MM.1S (cell line): ENCODE measurements around the gene LMOD1.

Experiments used
- DNase-seq: peaks from one replicate; pipeline ENCODE4 v3.0.0-alpha.2; 2015
- H2AFZ ChIP-seq: fragments of 300-600 bp; sonication (generic); 2 replicates; pipeline ENCODE4 v1.6.0; 2016; ENCODE audit warnings: antibody characterized with exemption, low read length
- H3F3A ChIP-seq: fragments of 300-600 bp; sonication (generic); 2 replicates; pipeline ENCODE4 v1.6.1; 2016; ENCODE audit warnings: mild to moderate bottlenecking, antibody characterized with exemption, low read length, moderate library complexity, mixed read lengths; ENCODE audit not compliant: insufficient read depth
- H3K27ac ChIP-seq: fragments of 300-600 bp; sonication (generic); 2 replicates; pipeline ENCODE4 v1.5.1; 2016; ENCODE audit warnings: mild to moderate bottlenecking, low read length
- H3K27me3 ChIP-seq: fragments of 300-600 bp; sonication (generic); replicated peaks from 2 replicates; pipeline ENCODE4 v1.6.0; 2016; ENCODE audit warnings: low read length; ENCODE audit not compliant: insufficient read depth
- H3K36me3 ChIP-seq: fragments of 300-600 bp; sonication (generic); replicated peaks from 2 replicates; pipeline ENCODE4 v1.6.1; 2016; ENCODE audit warnings: mild to moderate bottlenecking, low read length, mixed read lengths; ENCODE audit not compliant: insufficient read depth
- H3K4me1 ChIP-seq: fragments of 300-600 bp; sonication (generic); 2 replicates; pipeline ENCODE4 v1.6.1; 2016; ENCODE audit warnings: low read length, mixed read lengths
- H3K4me2 ChIP-seq: fragments of 300-600 bp; sonication (generic); 2 replicates; pipeline ENCODE4 v1.6.0; 2016; ENCODE audit warnings: low read depth, low read length
- H3K4me3 ChIP-seq: fragments of 300-600 bp; sonication (generic); 2 replicates; pipeline ENCODE4 v1.5.1; 2016; ENCODE audit warnings: low read length, mixed read lengths
- H3K79me2 ChIP-seq: fragments of 300-600 bp; sonication (generic); 2 replicates; pipeline ENCODE4 v1.6.1; 2016; ENCODE audit warnings: mixed run types, low read length, mixed read lengths
- H3K9ac ChIP-seq: fragments of 300-600 bp; sonication (generic); 2 replicates; pipeline ENCODE4 v1.6.1; 2016; ENCODE audit warnings: low read length, mixed read lengths
- H3K9me2 ChIP-seq: fragments of 300-600 bp; sonication (generic); replicated peaks from 2 replicates; pipeline ENCODE4 v1.6.1; 2016; ENCODE audit warnings: mild to moderate bottlenecking, low read length, mixed read lengths; ENCODE audit not compliant: insufficient read depth
- H3K9me3 ChIP-seq: fragments of 300-600 bp; sonication (generic); replicated peaks from 2 replicates; pipeline ENCODE4 v1.6.1; 2016; ENCODE audit warnings: mild to moderate bottlenecking, low read length, mixed read lengths; ENCODE audit not compliant: insufficient read depth
- H4K20me1 ChIP-seq: fragments of 300-600 bp; sonication (generic); 2 replicates; pipeline ENCODE4 v1.6.1; 2016; ENCODE audit warnings: mild to moderate bottlenecking, low read length, moderate library complexity, mixed read lengths; ENCODE audit not compliant: insufficient read depth
- EZH2 ChIP-seq: fragments of 300-600 bp; sonication (generic); optimal IDR thresholded peaks from 2 replicates; pipeline ENCODE3; 2017; ENCODE audit warnings: low read depth, mild to moderate bottlenecking, antibody characterized with exemption, low read length, mixed read lengths
- EZH2phosphoT487 ChIP-seq: fragments of 300-600 bp; sonication (generic); IDR thresholded peaks from 2 replicates; pipeline ENCODE4 v1.6.1; 2018; ENCODE audit warnings: antibody characterized with exemption, low read length
- TF ChIP-seq, protein P1 (sequence below): fragments of 300-600 bp; sonication (generic); IDR thresholded peaks from 2 replicates; pipeline ENCODE4 v1.5.1; 2016; ENCODE audit warnings: antibody characterized with exemption, low read length, mixed read lengths

The LMOD1 gene

DNA sequence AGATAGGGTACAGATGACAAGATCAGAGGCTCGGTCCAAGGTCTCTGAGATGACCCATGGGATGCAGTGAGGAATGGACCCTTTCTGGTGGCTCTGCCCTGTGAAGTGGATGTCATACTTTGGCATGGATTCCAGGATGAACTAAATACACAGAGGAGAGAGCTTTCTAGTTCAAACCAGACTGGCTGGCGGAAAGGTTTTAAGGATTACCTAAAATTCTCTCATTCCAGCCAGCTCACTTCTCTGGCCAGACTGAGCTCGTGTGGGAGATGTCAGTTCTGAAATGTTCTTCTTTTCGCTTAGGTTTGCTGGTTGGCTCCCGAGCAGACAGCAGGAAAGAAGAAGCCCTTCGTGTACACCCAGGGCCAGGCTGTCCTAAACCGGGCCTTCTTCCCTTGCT lies 42.3 kb upstream of the LMOD1 start:
- Histone ChIP-seq H3K27me3 (no peaks in the 10 kb centered on the region), H3K4me3 (no peak overlapping the region), H3K4me2 (no peak overlapping the region), H3K9me2 (no peaks in the 10 kb centered on the region), H3K9ac (no peak overlapping the region), H2AFZ (no peak overlapping the region), H3K36me3 (no peaks in the 10 kb centered on the region), H3K79me2 (peaks cover 32% of the 10 kb centered on the region), H3K27ac (no peak overlapping the region), H3K9me3 (no peaks in the 10 kb centered on the region), H3F3A (peaks cover under 1% of the 10 kb centered on the region; the same call in 1 of the 2 replicates), H4K20me1 (no peaks in the 10 kb centered on the region), H3K4me1 (peaks cover 3% of the 10 kb centered on the region; the same call in 1 of the 2 replicates)
- TF ChIP-seq EZH2phosphoT487 (no peak), EZH2 (no peak)
- TF ChIP-seq, protein P1, sequence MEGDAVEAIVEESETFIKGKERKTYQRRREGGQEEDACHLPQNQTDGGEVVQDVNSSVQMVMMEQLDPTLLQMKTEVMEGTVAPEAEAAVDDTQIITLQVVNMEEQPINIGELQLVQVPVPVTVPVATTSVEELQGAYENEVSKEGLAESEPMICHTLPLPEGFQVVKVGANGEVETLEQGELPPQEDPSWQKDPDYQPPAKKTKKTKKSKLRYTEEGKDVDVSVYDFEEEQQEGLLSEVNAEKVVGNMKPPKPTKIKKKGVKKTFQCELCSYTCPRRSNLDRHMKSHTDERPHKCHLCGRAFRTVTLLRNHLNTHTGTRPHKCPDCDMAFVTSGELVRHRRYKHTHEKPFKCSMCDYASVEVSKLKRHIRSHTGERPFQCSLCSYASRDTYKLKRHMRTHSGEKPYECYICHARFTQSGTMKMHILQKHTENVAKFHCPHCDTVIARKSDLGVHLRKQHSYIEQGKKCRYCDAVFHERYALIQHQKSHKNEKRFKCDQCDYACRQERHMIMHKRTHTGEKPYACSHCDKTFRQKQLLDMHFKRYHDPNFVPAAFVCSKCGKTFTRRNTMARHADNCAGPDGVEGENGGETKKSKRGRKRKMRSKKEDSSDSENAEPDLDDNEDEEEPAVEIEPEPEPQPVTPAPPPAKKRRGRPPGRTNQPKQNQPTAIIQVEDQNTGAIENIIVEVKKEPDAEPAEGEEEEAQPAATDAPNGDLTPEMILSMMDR, result no peak
- no peak for DNase-seq

DNA sequence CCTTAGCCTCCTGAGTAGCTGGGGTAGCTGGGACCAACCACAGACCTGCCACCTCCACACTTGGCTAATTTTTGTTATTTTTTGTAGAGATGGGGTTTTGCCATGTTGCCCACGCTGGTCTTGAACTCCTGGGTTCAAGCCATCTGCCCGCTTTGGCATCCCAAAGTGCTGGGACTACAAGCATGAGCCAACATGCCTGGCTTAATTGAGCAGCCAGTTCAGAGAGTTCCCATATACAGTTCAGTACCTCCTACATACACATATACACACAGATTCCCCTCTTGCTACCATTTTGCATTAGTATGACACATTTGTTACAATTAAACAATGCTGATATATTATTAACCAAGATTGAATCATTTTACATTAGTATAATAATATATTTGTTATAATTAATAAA lies 39.0 kb upstream of the LMOD1 start:
- no peak overlapping the region for H3K4me2 ChIP-seq
- H3K4me3 ChIP-seq, result no peak overlapping the region
- H3K27me3 ChIP-seq, result no peaks in the 10 kb centered on the region
- TF ChIP-seq, protein P1, result no peak
- TF ChIP-seq EZH2 (no peak), EZH2phosphoT487 (no peak)
- no peak overlapping the region for H3K9ac ChIP-seq
- DNase-seq, result no peak
- H4K20me1 ChIP-seq, result no peaks in the 10 kb centered on the region
- no peaks in the 10 kb centered on the region for H3K36me3 ChIP-seq
- H3F3A ChIP-seq, result peaks cover 3% of the 10 kb centered on the region; the same call in 1 of the 2 replicates
- H3K27ac ChIP-seq, result no peak overlapping the region
- H3K79me2 ChIP-seq, result peaks cover 39% of the 10 kb centered on the region
- no peak overlapping the region for H2AFZ ChIP-seq
- no peaks in the 10 kb centered on the region for H3K9me2 ChIP-seq
- no peaks in the 10 kb centered on the region for H3K9me3 ChIP-seq
- H3K4me1 ChIP-seq, result peaks cover 9% of the 10 kb centered on the region

DNA sequence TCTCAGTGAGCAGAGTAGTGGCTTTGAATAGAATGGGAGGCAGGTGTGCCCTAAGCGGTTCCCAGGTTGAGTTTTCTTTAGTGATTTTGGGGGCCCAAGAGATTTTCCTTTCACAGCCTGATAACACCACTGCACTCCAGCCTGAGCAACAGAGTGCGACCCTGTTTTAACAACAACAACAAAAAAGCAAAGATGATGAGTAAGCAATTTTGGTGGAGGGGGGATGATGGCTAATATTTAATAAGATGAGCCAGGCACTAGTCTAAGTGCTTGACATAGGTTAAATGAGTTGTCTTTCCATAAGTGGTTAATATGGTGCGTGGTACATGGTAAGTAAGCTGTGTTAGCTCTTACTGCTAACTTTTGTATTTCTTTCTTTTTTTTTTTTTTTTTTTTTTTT lies 38.1 kb upstream of the LMOD1 start:
- Histone ChIP-seq H4K20me1 (no peaks in the 10 kb centered on the region), H3K9ac (no peak overlapping the region), H3K36me3 (no peaks in the 10 kb centered on the region), H3K27ac (no peak overlapping the region), H3K27me3 (no peaks in the 10 kb centered on the region), H3F3A (peaks cover 3% of the 10 kb centered on the region; the same call in 1 of the 2 replicates), H3K4me2 (peak overlapping the region; percentile 52; the same call in 1 of the 2 replicates), H3K79me2 (peaks cover 39% of the 10 kb centered on the region), H3K4me1 (peaks cover 9% of the 10 kb centered on the region), H3K9me3 (no peaks in the 10 kb centered on the region), H3K4me3 (no peak overlapping the region), H3K9me2 (no peaks in the 10 kb centered on the region), H2AFZ (no peak overlapping the region)
- no peak for DNase-seq
- TF ChIP-seq EZH2phosphoT487 (no peak), EZH2 (no peak)
- TF ChIP-seq, protein P1, result no peak
